SK-MEL-5 (cell line): ENCODE data around the gene CPLANE2. TPM values are rescaled to one million over a fixed set of nuclear protein-coding genes. Genes with fewer than 3 reads are reported as not detected.
A peak's percentile ranks its signal among the peaks of the same experiment; 100 is the strongest.
"Not testable (repeated sequence)": the region's sequence is repeated elsewhere in the genome, so short reads cannot be mapped to it uniquely, and the experiment has no call there.

ENCODE experiments used
- DNase-seq: peaks from one replicate; pipeline ENCODE4 v3.0.0-alpha.2; 2016; ENCODE audit warnings: low read depth, low spot score
- in situ Hi-C: cut with HindIII; loops from 2 replicates; pipeline ENCODE4 v1.10.0; 2016; ENCODE audit warnings: low sequenced_read_pairs, high pct_unique_total_duplicates, low pct_unique_long_range_greater_than_20kb
- total RNA-seq: library from RNA; depleted of rRNA; stranded (reverse); fragments of >200 nt; shearing (Covaris generic); gene quantifications from 2 replicates; pipeline ENCODE4 v1.2.3, GENCODE V29; 2014

CPLANE2 gene
- total RNA-seq, 1 experiment from 2014 or later: 4.9 TPM

- in situ Hi-C loops: no loop called here
- no peak for DNase-seq
Observed at GRCh38 chr1:16251381-16251780, 14.4 kb upstream of the CPLANE2 start.

- no peak for DNase-seq
- in situ Hi-C loops: no loop called here
Observed at GRCh38 chr1:16250524-16251251, 13.7 kb upstream of the CPLANE2 start.

- no peak for DNase-seq
- in situ Hi-C loops: no loop called here
Observed at GRCh38 chr1:16249596-16250241, 12.7 kb upstream of the CPLANE2 start.

- DNase-seq: no peak
- in situ Hi-C loops: no loop called here
Observed at GRCh38 chr1:16248603-16249516, 11.9 kb upstream of the CPLANE2 start.

GRCh38 chr1:16248007-16248436 is 11.0 kb upstream of the CPLANE2 start:
- in situ Hi-C loops: no loop called here
- no peak for DNase-seq

- in situ Hi-C loops: no loop called here
- DNase-seq: no peak
Observed at GRCh38 chr1:16247441-16247840, 10.5 kb upstream of the CPLANE2 start.

- DNase-seq: no peak
- in situ Hi-C loops: no loop called here
Observed at GRCh38 chr1:16246961-16247360, 10.0 kb upstream of the CPLANE2 start.

- in situ Hi-C loops, DNase-seq: not testable (repeated sequence)
Observed at GRCh38 chr1:16246239-16246638, 9.3 kb upstream of the CPLANE2 start.

GRCh38 chr1:16245476-16246196 is 8.7 kb upstream of the CPLANE2 start:
- no peak for DNase-seq
- in situ Hi-C loops: no loop called here

- DNase-seq: no peak
- in situ Hi-C loops: no loop called here
Observed at GRCh38 chr1:16244650-16245285, 7.8 kb upstream of the CPLANE2 start.

- in situ Hi-C loops: no loop called here
- peak; percentile 81 for DNase-seq
Observed at GRCh38 chr1:16243936-16244649, 7.1 kb upstream of the CPLANE2 start.

GRCh38 chr1:16243215-16243610 is 6.2 kb upstream of the CPLANE2 start:
- in situ Hi-C loops: no loop called here
- DNase-seq: no peak

- in situ Hi-C loops: no loop called here
- DNase-seq: no peak
Observed at GRCh38 chr1:16242556-16243214, 5.7 kb upstream of the CPLANE2 start.

- in situ Hi-C loops: no loop called here
- no peak for DNase-seq
Observed at GRCh38 chr1:16241221-16241708, 4.3 kb upstream of the CPLANE2 start.

GRCh38 chr1:16239972-16240491 is 3.0 kb upstream of the CPLANE2 start:
- in situ Hi-C loops: no loop called here

GRCh38 chr1:16237343-16237830 is 404 bp upstream of the CPLANE2 start:
- in situ Hi-C loops: no loop called here
- no peak for DNase-seq

More at GRCh38 chr1:16239972-16240491, 3.0 kb upstream of the CPLANE2 start:
- DNase-seq: no peak
